Memory B cell (primary cell): Measurements from ENCODE around the gene FARP2.

Experiments used
- ATAC-seq: fragments of 150-1000 bp; cut with Tn5 transposase; 2 replicates; pipeline ENCODE4 v1.10.0; 2021; ENCODE audit warnings: low read depth, mild to moderate bottlenecking, moderate library complexity
- DNase-seq, 2 donors: peaks; one replicate each; pipeline ENCODE4 v3.0.0; 2022; ENCODE audit warnings: low spot score in 2 of 2
- H3K27ac Mint-ChIP-seq: one replicate; pipeline ENCODE4 v1.8.0; 2022; ENCODE audit warnings: mild to moderate bottlenecking, moderate library complexity, mixed read lengths
- H3K27me3 Mint-ChIP-seq: one replicate; pipeline ENCODE4 v1.8.0; 2022; ENCODE audit warnings: mixed read lengths
- H3K36me3 Mint-ChIP-seq: one replicate; pipeline ENCODE4 v1.8.0; 2022; ENCODE audit warnings: mild to moderate bottlenecking, mixed read lengths
- H3K4me1 Mint-ChIP-seq: one replicate; pipeline ENCODE4 v1.8.0; 2022; ENCODE audit warnings: mixed read lengths
- H3K4me3 Mint-ChIP-seq: one replicate; pipeline ENCODE4 v1.8.0; 2022; ENCODE audit warnings: mild to moderate bottlenecking, moderate library complexity, mixed read lengths
- H3K9me3 Mint-ChIP-seq: one replicate; pipeline ENCODE4 v1.8.0; 2022; ENCODE audit warnings: mixed read lengths

FARP2 gene

DNA sequence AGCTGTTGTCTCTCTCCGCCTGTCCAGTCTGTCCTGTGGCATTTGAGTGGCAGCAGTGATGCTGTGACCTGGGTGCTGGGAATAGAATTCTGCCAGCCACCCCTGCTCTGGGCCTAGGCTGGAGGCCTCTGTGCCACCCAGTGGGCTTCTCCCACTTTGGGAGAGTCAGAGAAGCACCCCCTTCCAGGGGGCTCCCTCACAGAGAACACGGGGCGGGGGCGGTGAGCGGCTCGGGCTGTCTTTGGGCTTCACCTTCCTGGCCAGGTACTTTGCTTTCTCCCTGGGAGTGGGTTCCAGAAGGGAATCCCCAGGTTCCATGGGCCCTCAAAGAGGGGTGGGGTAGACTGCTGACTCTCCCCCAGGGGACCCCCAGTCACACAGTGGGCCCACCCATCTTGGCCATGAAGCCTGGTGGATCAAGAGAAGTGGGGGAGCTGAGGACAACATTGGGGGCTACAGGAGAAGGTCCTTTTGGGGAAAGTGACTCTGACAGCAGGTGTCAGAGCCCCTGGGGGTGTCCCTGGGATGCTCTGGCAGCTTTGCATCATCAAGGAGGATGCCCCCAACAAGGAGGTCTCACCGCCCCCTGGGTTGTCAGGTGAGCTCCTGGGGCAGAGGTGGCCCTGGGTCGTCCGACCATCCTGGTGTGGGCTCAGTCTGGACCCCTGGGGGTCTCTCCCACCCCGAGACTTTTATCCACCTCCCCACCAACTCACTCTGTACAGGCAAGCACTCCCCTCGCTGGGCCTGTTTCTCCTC is 183.7 kb downstream of the FARP2 start:
- H3K4me3 Mint-ChIP-seq = peak overlapping the region; percentile 32
- no peaks in the 10 kb centered on the region for H3K36me3 Mint-ChIP-seq
- peaks cover 2% of the 10 kb centered on the region for H3K4me1 Mint-ChIP-seq
- peaks cover 9% of the 10 kb centered on the region for H3K27me3 Mint-ChIP-seq
- ATAC-seq (no peak), DNase-seq (no peak)
- no peak overlapping the region for H3K27ac Mint-ChIP-seq
- H3K9me3 Mint-ChIP-seq = no peaks in the 10 kb centered on the region

DNA sequence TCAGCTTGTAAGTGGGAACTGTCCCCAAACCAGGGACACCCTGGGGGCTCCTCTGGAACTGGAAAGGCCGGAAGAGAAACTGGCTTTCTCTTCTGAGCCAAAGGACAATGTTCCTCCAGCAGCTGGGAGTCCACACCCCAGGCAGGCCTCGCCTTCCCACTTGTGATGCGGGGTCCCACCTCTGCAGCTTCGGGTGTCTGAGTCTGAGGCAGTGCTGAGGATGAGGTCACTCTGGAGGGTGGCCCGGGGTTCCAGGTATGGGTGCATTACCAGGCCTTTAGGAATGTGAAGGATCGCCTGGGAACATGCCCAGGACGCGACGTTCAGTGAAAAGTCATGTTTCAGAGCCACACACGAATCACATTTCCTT is 184.3 kb downstream of the FARP2 start:
- Mint-ChIP-seq H3K27me3 (peaks cover 9% of the 10 kb centered on the region), H3K9me3 (no peaks in the 10 kb centered on the region)

DNA sequence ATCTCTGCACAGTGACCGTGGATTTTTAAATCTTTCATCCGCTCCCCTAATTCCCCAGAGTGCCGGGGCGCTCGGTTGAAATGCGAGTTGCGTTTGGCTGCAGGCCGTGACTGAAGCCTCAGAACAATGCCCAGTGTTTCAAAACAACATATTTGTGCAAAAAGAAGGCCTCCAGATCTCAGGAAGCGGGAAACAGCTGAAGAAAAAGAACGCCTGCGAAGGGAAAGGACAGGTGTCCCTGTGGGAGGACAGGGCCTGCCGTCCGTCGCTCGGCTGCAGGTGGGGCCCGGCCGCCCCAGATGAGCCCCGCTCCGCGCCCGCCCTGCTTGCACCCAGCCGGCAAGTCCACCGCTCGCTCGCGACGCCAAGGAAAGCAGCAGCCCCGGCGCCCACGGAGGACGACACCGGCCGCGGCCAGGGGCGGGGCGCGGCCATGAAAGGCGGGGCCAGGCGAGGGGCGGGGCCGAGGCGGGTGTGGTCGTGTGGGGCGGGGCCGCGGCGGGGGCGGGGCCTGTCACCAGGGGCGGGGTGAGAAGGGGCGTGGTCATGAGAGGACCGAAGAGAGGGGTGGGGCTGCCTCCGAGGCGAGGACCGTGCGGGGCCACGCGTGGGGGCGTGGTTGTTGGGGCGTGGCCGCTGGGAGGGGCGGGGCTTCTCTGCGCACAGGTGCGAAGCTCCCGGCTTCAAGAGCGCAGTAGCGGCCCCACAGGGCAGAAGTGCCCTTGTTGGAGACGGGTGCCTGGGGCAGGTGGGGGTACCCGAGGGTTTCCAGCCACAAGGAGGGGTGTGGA is 184.9 kb downstream of the FARP2 start:
- peak overlapping the region; percentile 77 for H3K4me3 Mint-ChIP-seq
- DNase-seq = peak; percentile 54 to 67
- H3K4me1 Mint-ChIP-seq = peaks cover 2% of the 10 kb centered on the region
- peaks cover 9% of the 10 kb centered on the region for H3K27me3 Mint-ChIP-seq
- H3K9me3 Mint-ChIP-seq = no peaks in the 10 kb centered on the region
- H3K27ac Mint-ChIP-seq = no peak overlapping the region
- H3K36me3 Mint-ChIP-seq = no peaks in the 10 kb centered on the region
- ATAC-seq = peak; percentile 82

More for the DNA sequence above, 184.3 kb downstream of the FARP2 start:
- Mint-ChIP-seq H3K27ac (no peak overlapping the region), H3K36me3 (no peaks in the 10 kb centered on the region), H3K4me1 (peaks cover 2% of the 10 kb centered on the region), H3K4me3 (peak overlapping the region; percentile 77)
- DNase-seq = no peak
- ATAC-seq = no peak

DNA sequence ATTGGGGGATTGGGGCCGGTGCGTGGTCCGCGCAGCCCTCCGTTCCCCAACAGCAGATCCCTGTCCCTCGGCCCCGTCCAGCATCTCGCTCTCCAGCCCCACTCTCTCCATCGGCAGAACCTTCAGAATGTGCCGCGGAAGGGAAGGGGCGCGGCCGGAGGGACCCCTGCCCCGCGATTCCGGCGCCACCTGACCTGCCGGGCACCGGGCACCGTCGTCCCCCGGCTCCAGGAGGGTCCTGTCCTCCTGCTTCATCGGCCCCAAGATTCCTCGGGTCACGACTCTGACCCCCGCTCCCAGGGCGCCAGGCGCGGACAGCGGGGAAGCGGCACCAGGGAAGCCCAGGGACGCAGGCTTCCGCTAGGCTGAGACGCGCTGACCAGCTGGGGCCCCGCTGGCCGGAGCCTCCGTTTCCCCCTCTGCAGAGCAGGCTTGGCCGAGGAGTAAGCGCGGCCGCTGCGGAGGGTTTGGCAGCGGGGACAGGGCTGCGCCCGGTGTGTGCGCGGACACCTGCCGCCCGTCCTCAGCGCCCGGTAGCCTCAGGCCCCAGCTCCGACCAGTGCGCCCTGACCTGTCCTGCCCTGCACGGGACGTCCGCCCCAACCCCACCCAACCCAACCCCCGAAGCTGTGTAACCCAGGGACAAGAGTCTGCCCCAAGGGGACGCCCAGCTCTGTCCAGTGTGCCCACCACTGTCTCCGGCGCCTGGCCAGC is 185.6 kb downstream of the FARP2 start:
- Mint-ChIP-seq H3K9me3 (no peaks in the 10 kb centered on the region), H3K36me3 (no peaks in the 10 kb centered on the region), H3K4me3 (no peak overlapping the region), H3K27ac (no peak overlapping the region), H3K4me1 (peaks cover 2% of the 10 kb centered on the region), H3K27me3 (peaks cover 7% of the 10 kb centered on the region)
- no peak for ATAC-seq
- no peak for DNase-seq

DNA sequence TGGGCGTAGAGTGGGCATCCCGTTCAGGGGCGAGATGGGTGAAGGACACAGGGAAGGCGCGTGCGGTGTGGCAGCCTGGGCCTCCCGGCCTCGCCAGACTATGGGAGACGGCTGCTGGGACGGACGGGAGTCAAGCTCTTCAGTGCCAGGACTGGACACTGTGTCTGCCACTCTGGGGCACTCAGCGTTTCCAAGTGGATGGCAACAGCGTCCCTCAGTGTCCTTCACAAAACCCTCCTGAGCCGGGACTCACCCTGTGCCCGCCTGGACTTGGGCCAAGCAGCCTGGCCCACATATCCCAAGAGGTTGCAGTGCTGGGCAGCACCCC is 186.2 kb downstream of the FARP2 start:
- Mint-ChIP-seq H3K4me1 (peaks cover 2% of the 10 kb centered on the region), H3K27ac (no peak overlapping the region)
- no peak for DNase-seq

More for the DNA sequence above, 186.2 kb downstream of the FARP2 start:
- Mint-ChIP-seq H3K4me3 (no peak overlapping the region), H3K36me3 (no peaks in the 10 kb centered on the region), H3K27me3 (peaks cover 7% of the 10 kb centered on the region), H3K9me3 (no peaks in the 10 kb centered on the region)
- ATAC-seq = no peak
